Kidney (tissue), 14 donors: ENCODE results near the gene RHEX. TPM values are rescaled to one million over a fixed set of nuclear protein-coding genes. Genes with fewer than 3 reads are reported as not detected.

Source experiments
- DNase-seq, 5 donors: peaks; one replicate each; pipeline ENCODE4 v3.0.0-alpha.2; 2013 to 2020
- FAIRE-seq: peaks from 2 replicates; lab custom pipeline; 2012; peaks lifted over from hg19 to GRCh38; lab: Jason Lieb, UNC
- H3K27ac ChIP-seq, 2 donors: one replicate each; pipeline ENCODE4 v1.7.0; 2013; ENCODE audit warnings: low read depth in 2 of 2, low read length in 2 of 2, inconsistent platforms in 1 of 2
- H3K27me3 ChIP-seq: one replicate; pipeline ENCODE4 v1.7.1; 2013; ENCODE audit warnings: low read length, inconsistent platforms; ENCODE audit not compliant: control insufficient read depth, insufficient read depth
- H3K36me3 ChIP-seq, 3 donors: one replicate each; pipeline versions ENCODE4 v1.7.0 to v1.7.1; 2013; ENCODE audit warnings: low read length in 3 of 3, control low read depth in 1 of 3, inconsistent platforms in 1 of 3; ENCODE audit not compliant: insufficient read depth in 3 of 3, control insufficient read depth in 2 of 3
- H3K4me1 ChIP-seq, 3 donors: one replicate each; pipeline versions ENCODE4 v1.7.0 to v1.7.1; 2013; ENCODE audit warnings: low read length in 3 of 3, inconsistent platforms in 1 of 3, low read depth in 1 of 3; ENCODE audit not compliant: control insufficient read depth in 2 of 3, insufficient read depth in 2 of 3
- H3K4me3 ChIP-seq, 3 donors: one replicate each; pipeline versions ENCODE4 v1.7.0 to v1.8.1; 2013; ENCODE audit warnings: low read length in 3 of 3, control low read depth in 1 of 3, inconsistent platforms in 1 of 3
- H3K9ac ChIP-seq, 3 donors: one replicate each; pipeline versions ENCODE4 v1.7.0 to v1.7.1; 2013; ENCODE audit warnings: low read length in 3 of 3, control low read depth in 1 of 3, inconsistent platforms in 1 of 3
- H3K9me3 ChIP-seq, 3 donors: one replicate each; pipeline versions ENCODE4 v1.7.0 to v1.7.1; 2013; ENCODE audit warnings: low read length in 3 of 3, control low read depth in 1 of 3, inconsistent platforms in 1 of 3; ENCODE audit not compliant: control insufficient read depth in 2 of 3, insufficient read depth in 1 of 3
- intact Hi-C: fragments of 100-400 bp; cut with DNase I; formaldehyde crosslinking; loops from one replicate; pipeline ENCODE4 v1.11.1; 2022
- polyA plus RNA-seq: library from polyadenylated mRNA; stranded (reverse); fragments of 350-450 nt; fragmentation: Illumina TruSeq; extraction: RNeasy Lipid Tissue Mini Kit (QIAGEN cat#74804); gene quantifications from one replicate; pipeline ENCODE4 v1.2.3, GENCODE V29; 2014; ENCODE audit warnings: low read depth, low replicate concordance; ENCODE audit not compliant: insufficient read depth
- total RNA-seq: library from RNA; stranded (reverse); fragmentation: NEBNext Ultra II Directional; extraction: Animal tissue kit (Norgen Biotek cat#: 25700); gene quantifications from one replicate; pipeline ENCODE4 v1.2.1, GENCODE V29; 2021
- TF ChIP-seq, protein P1 (sequence below): IDR thresholded peaks from 3 replicates; pipeline ENCODE4 v1.5.1; 2012; ENCODE audit warnings: mild to moderate bottlenecking, moderate library complexity, borderline replicate concordance; ENCODE audit not compliant: insufficient read depth; ENCODE audit errors: extremely low read depth
- donor health status: control.
- donor health status: control.
- donor health status: control.
- donor health status: control.
- donor health status: control.
- donor health status: DM: yes; HTN: yes; CAD: no.
- donor health status: Normal renal cell carcinoma (clear cell type).

The RHEX gene
- total and polyA plus RNA-seq, 2 donors from 2014 or later = 10.2 to 39.5 TPM

DNA sequence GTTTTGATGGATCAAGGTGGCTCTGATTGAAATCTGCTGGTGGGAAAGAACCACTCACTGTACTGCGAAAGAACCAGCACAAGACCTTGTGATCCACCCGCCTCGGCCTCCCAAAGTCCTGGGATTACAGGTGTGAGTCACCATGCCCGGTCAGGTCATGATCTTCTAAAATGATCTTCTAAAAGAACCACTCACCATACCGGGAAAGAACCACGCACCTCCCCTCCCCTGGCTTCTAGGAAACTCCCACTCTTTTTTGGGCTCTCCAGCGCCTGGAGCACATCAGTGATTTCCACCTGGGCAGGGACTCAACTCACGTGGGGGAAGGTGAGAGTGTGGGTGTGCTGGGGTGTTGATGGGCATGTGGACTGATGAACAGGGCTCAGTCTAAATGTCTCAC lies 41.9 kb upstream of the RHEX start:
- intact Hi-C loops = no loop called here

DNA sequence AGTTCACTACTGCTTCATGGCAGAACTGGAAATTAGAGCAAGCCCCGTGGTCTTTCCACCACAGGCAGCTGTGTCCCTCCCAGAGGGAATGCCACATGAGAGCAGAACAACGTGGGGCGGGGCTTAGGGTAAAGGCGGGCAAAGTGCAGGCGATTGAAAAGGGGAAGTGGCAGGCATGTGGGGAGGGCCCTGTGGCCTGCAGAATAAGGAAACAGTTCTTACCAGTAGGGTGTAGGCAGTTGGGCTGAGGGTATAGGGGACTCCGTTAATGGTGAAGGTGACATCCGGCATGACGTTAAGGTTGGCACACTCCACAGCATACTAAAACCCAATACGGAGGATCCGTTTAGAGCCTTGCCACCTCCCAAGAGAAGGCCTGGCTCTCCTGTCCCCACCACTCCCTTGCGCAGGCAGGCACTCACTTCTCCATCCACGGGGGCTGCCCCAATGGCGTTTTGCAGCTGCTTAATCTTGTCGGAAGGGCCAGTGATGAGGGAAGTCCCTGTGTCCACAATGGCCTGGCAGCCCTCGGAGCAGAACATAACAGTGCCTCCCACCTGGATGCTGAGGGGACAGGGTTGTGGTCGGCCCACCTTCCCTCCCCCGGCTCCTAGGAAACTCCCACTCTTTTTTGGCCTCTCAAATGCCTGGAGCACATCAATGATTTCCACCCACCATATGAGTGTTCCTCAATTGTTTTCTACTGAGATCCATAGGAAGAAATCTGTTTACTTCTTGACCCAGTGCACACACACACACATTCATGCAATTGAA lies 40.7 kb upstream of the RHEX start:
- FAIRE-seq (no peak), DNase-seq (peak in 3 of 5 donors; percentile 28 to 87 (median 57))
- no peaks in the 10 kb centered on the region for H3K27me3 ChIP-seq
- no peaks in the 10 kb centered on the region for H3K4me1 ChIP-seq
- no peak overlapping the region for H3K27ac ChIP-seq
- TF ChIP-seq, protein P1, sequence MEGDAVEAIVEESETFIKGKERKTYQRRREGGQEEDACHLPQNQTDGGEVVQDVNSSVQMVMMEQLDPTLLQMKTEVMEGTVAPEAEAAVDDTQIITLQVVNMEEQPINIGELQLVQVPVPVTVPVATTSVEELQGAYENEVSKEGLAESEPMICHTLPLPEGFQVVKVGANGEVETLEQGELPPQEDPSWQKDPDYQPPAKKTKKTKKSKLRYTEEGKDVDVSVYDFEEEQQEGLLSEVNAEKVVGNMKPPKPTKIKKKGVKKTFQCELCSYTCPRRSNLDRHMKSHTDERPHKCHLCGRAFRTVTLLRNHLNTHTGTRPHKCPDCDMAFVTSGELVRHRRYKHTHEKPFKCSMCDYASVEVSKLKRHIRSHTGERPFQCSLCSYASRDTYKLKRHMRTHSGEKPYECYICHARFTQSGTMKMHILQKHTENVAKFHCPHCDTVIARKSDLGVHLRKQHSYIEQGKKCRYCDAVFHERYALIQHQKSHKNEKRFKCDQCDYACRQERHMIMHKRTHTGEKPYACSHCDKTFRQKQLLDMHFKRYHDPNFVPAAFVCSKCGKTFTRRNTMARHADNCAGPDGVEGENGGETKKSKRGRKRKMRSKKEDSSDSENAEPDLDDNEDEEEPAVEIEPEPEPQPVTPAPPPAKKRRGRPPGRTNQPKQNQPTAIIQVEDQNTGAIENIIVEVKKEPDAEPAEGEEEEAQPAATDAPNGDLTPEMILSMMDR = no peak
- intact Hi-C loops = no loop called here
- H3K9ac ChIP-seq = no peak overlapping the region
- no peak overlapping the region for H3K4me3 ChIP-seq
- no peaks in the 10 kb centered on the region for H3K36me3 ChIP-seq
- H3K9me3 ChIP-seq = no peaks in the 10 kb centered on the region

More for the DNA sequence above, 41.9 kb upstream of the RHEX start:
- TF ChIP-seq, protein P1 = no peak
- no peak overlapping the region for H3K4me3 ChIP-seq
- no peaks in the 10 kb centered on the region for H3K4me1 ChIP-seq
- DNase-seq (no peak), FAIRE-seq (no peak)
- no peak overlapping the region for H3K9ac ChIP-seq
- H3K27ac ChIP-seq = no peak overlapping the region
- no peaks in the 10 kb centered on the region for H3K27me3 ChIP-seq
- H3K9me3 ChIP-seq = no peaks in the 10 kb centered on the region
- H3K36me3 ChIP-seq = no peaks in the 10 kb centered on the region

DNA sequence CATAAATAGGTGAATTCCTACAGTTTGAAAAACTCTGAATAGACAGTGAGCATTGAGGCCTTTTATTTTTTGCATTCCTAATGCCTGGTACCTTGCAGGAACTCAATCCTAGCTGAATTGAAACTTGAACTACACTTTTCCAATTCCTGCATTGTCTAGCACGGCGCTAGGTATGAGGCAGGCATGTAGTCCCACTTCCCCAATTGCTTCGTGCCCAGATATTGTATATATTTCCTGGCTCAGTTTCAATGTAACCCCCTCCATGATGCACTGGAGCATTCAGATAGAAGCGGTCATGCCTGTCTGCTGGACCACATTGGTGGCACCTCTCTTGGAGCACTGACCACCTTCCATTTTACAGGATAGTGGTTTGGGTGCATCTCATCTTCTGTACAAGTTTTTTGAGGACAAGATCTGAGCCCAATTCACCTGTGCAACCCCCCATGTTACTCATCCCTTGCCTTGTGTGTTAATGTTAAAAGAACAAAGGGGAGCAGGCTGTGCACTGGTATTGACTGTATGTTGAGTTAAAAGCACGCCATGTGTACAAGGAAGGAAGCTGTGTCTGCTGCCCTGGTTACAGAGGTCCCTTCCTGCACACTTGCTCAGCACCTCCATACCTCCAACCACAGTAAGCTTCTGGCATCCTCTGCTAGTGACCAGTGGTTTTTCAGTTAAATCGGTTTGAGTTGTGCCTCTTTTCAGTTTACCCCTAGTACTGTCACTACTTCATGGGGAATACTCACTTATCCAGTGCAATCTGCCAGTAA lies 39.8 kb upstream of the RHEX start:
- DNase-seq = no peak
- Histone ChIP-seq H3K27me3 (no peaks in the 10 kb centered on the region), H3K27ac (no peak overlapping the region), H3K4me1 (no peaks in the 10 kb centered on the region), H3K9me3 (no peaks in the 10 kb centered on the region), H3K36me3 (no peaks in the 10 kb centered on the region), H3K4me3 (no peak overlapping the region), H3K9ac (no peak overlapping the region)
- TF ChIP-seq, protein P1 = no peak
- intact Hi-C loops = no loop called here
- FAIRE-seq = no peak
